Thyroid gland (tissue), 4 donors: Measurements from ENCODE around the gene AIFM1. TPM values are rescaled to one million over a fixed set of nuclear protein-coding genes. Genes with fewer than 3 reads are reported as not detected.
A peak's percentile ranks its signal among the peaks of the same experiment; 100 is the strongest.

ENCODE experiments used
- DNase-seq, 2 donors: peaks; one replicate each; pipeline ENCODE4 v3.0.0-alpha.2; 2019
- H3K27ac ChIP-seq, 3 donors: fragments of 200-600 bp; sonication (generic); 1 replicate in 2 of 3; 2 replicates in 1 of 3; pipeline ENCODE4 v1.5.1; 2016 to 2019; ENCODE audit warnings: mild to moderate bottlenecking in 1 of 3, moderate library complexity in 1 of 3
- H3K27me3 ChIP-seq: fragments of 200-600 bp; sonication (generic); one replicate; pipeline ENCODE4 v1.5.1; 2019
- H3K36me3 ChIP-seq, 2 donors: fragments of 200-600 bp; sonication (generic); one replicate each; pipeline ENCODE4 v1.5.1; 2016 to 2019
- H3K4me1 ChIP-seq, 2 donors: fragments of 200-600 bp; sonication (generic); one replicate each; pipeline ENCODE4 v1.5.1; 2017 to 2019
- H3K4me3 ChIP-seq, 3 donors: fragments of 200-600 bp; sonication (generic); replicated peaks in 1 of 3; 1 replicate in 2 of 3; 2 replicates in 1 of 3; pipeline ENCODE4 v1.5.1; 2016; ENCODE audit warnings: mild to moderate bottlenecking in 1 of 3
- H3K9me3 ChIP-seq: fragments of 200-600 bp; sonication (generic); one replicate; pipeline ENCODE4 v1.5.1; 2017
- CTCF ChIP-seq, 6 experiments: fragments of 200-600 bp in 3 of 6; fragments of 450-650 bp in 3 of 6; sonication (generic) in 3 of 6; IDR thresholded peaks; one replicate each; pipeline ENCODE4 v1.5.1; 2016 to 2019; ENCODE audit warnings: antibody characterized with exemption in 6 of 6, mild to moderate bottlenecking in 2 of 6, inconsistent platforms in 1 of 6, moderate library complexity in 1 of 6
- POLR2A ChIP-seq, 2 donors: fragments of 450-650 bp; IDR thresholded peaks; one replicate each; pipeline ENCODE4 v1.6.1; 2017; ENCODE audit warnings: antibody characterized with exemption in 2 of 2, mild to moderate bottlenecking in 2 of 2, moderate library complexity in 1 of 2
- WGBS, 2 donors: methylation state at CpG; one replicate each; pipeline ENCODE4 v1.1.5; 2017; 5-methylcytosine and 5-hydroxymethylcytosine counted together
- intact Hi-C: fragments of 100-400 bp; cut with DNase I; formaldehyde crosslinking; loops from one replicate; pipeline ENCODE4 v1.15.1; 2023
- total RNA-seq, 4 donors: library from RNA; depleted of rRNA; stranded (reverse); fragments of >200 nt; gene quantifications; one replicate each; pipeline ENCODE4 v1.2.3, GENCODE V29; 2016

Gene AIFM1
- total RNA-seq, result 10 to 100 TPM; 13.3 to 21.1 (median 17.3) TPM

GRCh38 chrX:130165703-130166502 is at the start of gene AIFM1:
Gene AIFM1, minus strand, starts transcription at chrX:130165841. Its CDS starts 185 bp downstream, at chrX:130165656.
- peak in 1 of 2 donors; percentile 67 for TF ChIP-seq POLR2A (IDR thresholded peaks at IDR 0.05)
- no peak for TF ChIP-seq CTCF (IDR thresholded peaks at IDR 0.05)
- Histone ChIP-seq H3K36me3 (no peaks in the 10 kb centered on the region), H3K4me3 (peak within 1 kb of the TSS in 2 of 3 donors; percentile 40 to 51), H3K4me1 (peaks cover 0 to 5% of the 10 kb centered on the region in 2 donors), H3K27ac (peak within 1 kb of the TSS; percentile 70 to 78 (median 78)), H3K9me3 (no peaks in the 10 kb centered on the region), H3K27me3 (no peaks in the 10 kb centered on the region)
- peak; percentile 90 to 91 for DNase-seq
- intact Hi-C loops, result no loop called here
- 0% methylated on average over 13 of the region's 50 CpGs for WGBS, 2 donors

GRCh38 chrX:130213376-130213775 is 47.7 kb upstream of the AIFM1 start:
- no peak overlapping the region for H3K27ac ChIP-seq
- TF ChIP-seq POLR2A (IDR thresholded peaks at IDR 0.05) (no peak), CTCF (IDR thresholded peaks at IDR 0.05) (no peak)
- no peaks in the 10 kb centered on the region for H3K4me1 ChIP-seq
- intact Hi-C loops, result no loop called here
- no peaks in the 10 kb centered on the region for H3K9me3 ChIP-seq
- WGBS, 2 donors, result 78 to 87% methylated on average over 2 of the region's 2 CpGs
- DNase-seq, result no peak
- no peak overlapping the region for H3K4me3 ChIP-seq
- H3K36me3 ChIP-seq, result peaks cover 0 to 6% of the 10 kb centered on the region in 2 donors
- H3K27me3 ChIP-seq, result no peaks in the 10 kb centered on the region

DNA sequence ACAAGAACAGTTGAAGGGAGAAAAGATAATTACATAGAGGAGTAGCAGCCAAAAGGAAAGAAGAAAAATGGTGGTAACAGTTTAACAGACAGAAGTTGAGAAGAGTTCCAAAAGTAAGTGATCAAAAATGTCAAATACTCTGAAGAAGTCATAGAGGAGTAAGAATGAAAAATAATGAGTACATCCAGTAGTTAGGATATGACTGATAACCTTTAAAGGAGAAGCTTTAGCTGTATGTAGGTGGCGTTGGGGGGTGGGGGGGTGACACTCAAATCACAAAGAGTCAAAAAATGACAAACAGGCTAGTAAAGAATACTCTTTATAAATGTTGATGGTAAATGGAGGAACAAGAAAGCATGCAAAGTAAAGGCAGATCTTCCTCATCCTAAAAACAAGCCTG is 46.7 kb upstream of the AIFM1 start:
- DNase-seq, result no peak
- 92 to 93% methylated on average over 1 of the region's 1 CpG for WGBS, 2 donors
- H3K4me1 ChIP-seq, result no peaks in the 10 kb centered on the region
- no peak for TF ChIP-seq CTCF (IDR thresholded peaks at IDR 0.05)
- no peak for TF ChIP-seq POLR2A (IDR thresholded peaks at IDR 0.05)
- H3K9me3 ChIP-seq, result no peaks in the 10 kb centered on the region
- H3K4me3 ChIP-seq, result no peak overlapping the region
- H3K27me3 ChIP-seq, result no peaks in the 10 kb centered on the region
- H3K36me3 ChIP-seq, result peaks cover 0 to 6% of the 10 kb centered on the region in 2 donors
- intact Hi-C loops, result no loop called here
- no peak overlapping the region for H3K27ac ChIP-seq

- H3K36me3 ChIP-seq, result peaks cover 0 to 6% of the 10 kb centered on the region in 2 donors
- H3K4me3 ChIP-seq, result no peak overlapping the region
- 92 to 95% methylated on average over 4 of the region's 4 CpGs for WGBS, 2 donors
- no peaks in the 10 kb centered on the region for H3K4me1 ChIP-seq
- H3K9me3 ChIP-seq, result no peaks in the 10 kb centered on the region
- DNase-seq, result no peak
- intact Hi-C loops, result no loop called here
- no peak for TF ChIP-seq CTCF (IDR thresholded peaks at IDR 0.05)
- TF ChIP-seq POLR2A (IDR thresholded peaks at IDR 0.05), result no peak
- no peak overlapping the region for H3K27ac ChIP-seq
- H3K27me3 ChIP-seq, result no peaks in the 10 kb centered on the region
These were observed 46.0 kb upstream of the AIFM1 start for GRCh38 chrX:130211415-130212186.

GRCh38 chrX:130204647-130205046 is 39.0 kb upstream of the AIFM1 start:
- Histone ChIP-seq H3K27ac (no peak overlapping the region), H3K27me3 (no peaks in the 10 kb centered on the region), H3K4me3 (no peak overlapping the region), H3K9me3 (no peaks in the 10 kb centered on the region), H3K36me3 (no peaks in the 10 kb centered on the region), H3K4me1 (no peaks in the 10 kb centered on the region)
- TF ChIP-seq POLR2A (IDR thresholded peaks at IDR 0.05), result no peak
- TF ChIP-seq CTCF (IDR thresholded peaks at IDR 0.05), result no peak
- DNase-seq, result no peak
- WGBS, 2 donors, result 0 to 100% methylated on average over 1 of the region's 1 CpG
- intact Hi-C loops, result no loop called here
